IPS-18c (cell line): ENCODE data around the gene KRTAP10-3.

Experiments
- H3K4me3 ChIP-seq: 2 replicates; pipeline ENCODE4 v1.7.0; 2013; ENCODE audit warnings: low read depth, mild to moderate bottlenecking, low read length, moderate library complexity; ENCODE audit not compliant: insufficient read depth
- H3K9me3 ChIP-seq: one replicate; pipeline ENCODE4 v1.6.1; 2013; ENCODE audit warnings: mild to moderate bottlenecking, low read length, moderate library complexity; ENCODE audit not compliant: control insufficient read depth, insufficient read depth

Gene KRTAP10-3

DNA sequence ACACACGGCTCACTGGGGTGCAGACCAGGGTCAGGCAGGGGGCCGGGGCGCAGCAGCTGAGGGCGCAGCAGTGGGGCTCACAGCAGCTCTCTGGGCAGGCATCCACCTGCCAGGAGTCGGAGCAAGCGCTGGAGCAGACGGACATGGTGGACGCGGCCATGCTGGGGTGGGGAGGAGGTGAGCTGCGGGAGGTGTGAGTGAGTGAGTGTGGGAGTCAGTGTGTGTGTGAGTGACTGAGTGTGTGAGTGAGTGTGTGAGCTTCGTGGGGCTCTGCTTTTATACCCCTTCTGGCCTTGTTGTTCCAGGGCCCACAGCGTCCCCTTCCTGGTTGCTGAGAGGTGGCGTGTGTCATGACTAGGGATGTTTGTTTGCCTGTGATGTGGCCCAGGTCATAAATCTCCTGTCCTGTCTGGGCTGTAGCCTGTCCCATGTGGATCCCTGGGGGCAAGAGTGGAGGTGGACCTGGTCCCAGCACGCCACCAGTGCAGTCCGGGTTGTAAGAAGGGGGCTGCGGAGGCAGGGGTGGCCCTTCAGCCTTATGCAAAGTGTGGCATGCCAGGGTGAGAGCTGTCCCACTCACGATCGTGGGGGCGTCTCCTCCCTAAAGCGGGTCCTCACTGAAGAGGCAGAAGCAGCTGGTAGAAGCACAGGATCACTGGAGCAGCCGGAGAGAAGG, 18.5 kb downstream of the KRTAP10-3 start, which contains the start of gene KRTAP10-1:
Gene KRTAP10-1, minus strand, starts transcription at position 205 of the 676 bp plus-strand sequence. Its CDS starts 45 bp downstream, at position 160.
- no peak within 1 kb of the TSS for H3K4me3 ChIP-seq

DNA sequence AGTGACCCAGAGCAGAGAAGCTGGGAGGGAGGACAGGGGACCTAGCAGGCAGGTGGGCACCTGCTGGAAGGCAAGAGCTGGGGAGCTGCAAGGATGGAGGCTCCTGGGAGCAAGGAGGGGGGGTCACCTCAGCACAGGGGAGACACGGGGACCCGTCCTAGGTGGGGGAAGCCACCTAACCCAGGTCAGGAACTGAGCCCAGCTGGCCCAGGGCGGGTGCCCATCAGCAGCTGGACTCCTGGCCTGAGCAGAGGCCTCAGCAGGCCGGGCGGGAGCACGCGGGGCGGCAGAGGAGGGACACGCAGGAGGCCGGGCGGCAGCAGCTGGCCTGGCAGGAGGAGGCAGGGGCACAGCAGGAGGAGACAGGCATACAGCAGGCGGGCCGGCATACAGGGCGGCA, 19.5 kb downstream of the KRTAP10-3 start:
- Histone ChIP-seq H3K9me3 (no peaks in the 10 kb centered on the region), H3K4me3 (no peak overlapping the region)

More for the DNA sequence above, 18.5 kb downstream of the KRTAP10-3 start, which contains the start of gene KRTAP10-1:
- H3K9me3 ChIP-seq = no peaks in the 10 kb centered on the region

- no peaks in the 10 kb centered on the region for H3K9me3 ChIP-seq
- H3K4me3 ChIP-seq = no peak overlapping the region
Observed at GRCh38 chr21:44537930-44538911, 20.4 kb downstream of the KRTAP10-3 start.

DNA sequence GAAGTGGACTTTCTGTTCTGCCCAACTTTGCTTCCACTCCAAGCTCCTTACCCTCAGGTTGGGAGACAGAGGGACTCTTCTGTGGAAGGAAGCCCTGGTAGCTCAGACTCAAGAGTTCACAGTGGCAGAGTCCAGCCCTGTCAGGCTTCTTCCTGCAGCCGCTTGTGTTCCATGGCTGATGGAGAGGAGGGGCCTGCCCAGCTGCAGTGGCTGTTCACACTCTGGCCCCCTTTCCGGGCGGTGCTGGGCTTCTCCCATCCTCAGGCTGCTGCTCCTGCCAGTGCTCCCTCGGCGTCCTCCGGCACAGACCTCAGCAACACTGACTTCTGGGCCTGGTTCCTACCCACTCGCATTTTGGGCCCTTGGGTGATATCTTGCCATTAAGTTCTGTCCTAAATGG, 22.6 kb downstream of the KRTAP10-3 start:
- Histone ChIP-seq H3K4me3 (no peak overlapping the region), H3K9me3 (no peaks in the 10 kb centered on the region)

GRCh38 chr21:44534688-44535087, 23.9 kb downstream of the KRTAP10-3 start:
- Histone ChIP-seq H3K4me3 (no peak overlapping the region), H3K9me3 (no peaks in the 10 kb centered on the region)

- Histone ChIP-seq H3K4me3 (no peak overlapping the region), H3K9me3 (no peaks in the 10 kb centered on the region)
Observed at GRCh38 chr21:44533891-44534627, 24.5 kb downstream of the KRTAP10-3 start.

GRCh38 chr21:44533121-44533890, 25.3 kb downstream of the KRTAP10-3 start:
- no peak overlapping the region for H3K4me3 ChIP-seq
- H3K9me3 ChIP-seq = no peaks in the 10 kb centered on the region

- Histone ChIP-seq H3K9me3 (no peaks in the 10 kb centered on the region), H3K4me3 (no peak overlapping the region)
Observed at GRCh38 chr21:44532712-44533111, 25.9 kb downstream of the KRTAP10-3 start.

- Histone ChIP-seq H3K4me3 (no peak overlapping the region), H3K9me3 (peaks cover 2% of the 10 kb centered on the region)
Observed at GRCh38 chr21:44531606-44532564, 26.7 kb downstream of the KRTAP10-3 start.

GRCh38 chr21:44530903-44531605, 27.5 kb downstream of the KRTAP10-3 start:
- H3K4me3 ChIP-seq = no peak overlapping the region
- H3K9me3 ChIP-seq = peaks cover 2% of the 10 kb centered on the region

GRCh38 chr21:44530221-44530902, 28.2 kb downstream of the KRTAP10-3 start:
- Histone ChIP-seq H3K4me3 (no peak overlapping the region), H3K9me3 (peaks cover 2% of the 10 kb centered on the region)

GRCh38 chr21:44529503-44530125, 29.0 kb downstream of the KRTAP10-3 start:
- Histone ChIP-seq H3K9me3 (peaks cover 2% of the 10 kb centered on the region), H3K4me3 (no peak overlapping the region)

- Histone ChIP-seq H3K9me3 (peaks cover 2% of the 10 kb centered on the region), H3K4me3 (no peak overlapping the region)
Observed at GRCh38 chr21:44529011-44529421, 29.6 kb downstream of the KRTAP10-3 start.

DNA sequence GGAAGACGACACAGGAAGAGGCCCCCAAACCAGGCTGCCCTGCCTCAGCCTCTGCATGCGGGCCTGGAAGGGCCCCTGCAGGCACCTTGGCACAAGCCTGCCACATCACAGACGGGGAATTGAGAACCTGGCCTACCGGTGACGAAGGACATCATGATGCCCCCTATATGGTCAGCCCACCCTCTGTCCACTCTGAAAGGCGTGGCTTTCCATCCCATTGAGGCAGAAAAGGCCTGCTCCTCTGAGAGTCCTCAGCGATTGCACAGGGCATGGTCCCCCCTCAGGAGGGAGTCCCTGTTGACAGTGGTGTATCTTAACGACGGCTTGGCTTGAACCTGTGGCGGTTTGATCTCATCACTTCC, 30.0 kb downstream of the KRTAP10-3 start:
- Histone ChIP-seq H3K4me3 (no peak overlapping the region), H3K9me3 (peaks cover 2% of the 10 kb centered on the region)
